Fibroblast of skin of left quadriceps (primary cell): ENCODE results near the gene PMM2.
"Not testable (repeated sequence)": the region's sequence is repeated elsewhere in the genome, so short reads cannot be mapped to it uniquely, and the experiment has no call there.

ENCODE experiments used
- DNase-seq, 2 experiments: peaks; one replicate each; pipeline ENCODE4 v3.0.0-alpha.2; 2013; ENCODE audit warnings: low read depth in 2 of 2

Gene PMM2

GRCh38 chr16:8782673-8783072 is 15.0 kb upstream of the PMM2 start:
- DNase-seq = no peak

GRCh38 chr16:8785408-8785807 is 12.2 kb upstream of the PMM2 start:
- no peak for DNase-seq

DNA sequence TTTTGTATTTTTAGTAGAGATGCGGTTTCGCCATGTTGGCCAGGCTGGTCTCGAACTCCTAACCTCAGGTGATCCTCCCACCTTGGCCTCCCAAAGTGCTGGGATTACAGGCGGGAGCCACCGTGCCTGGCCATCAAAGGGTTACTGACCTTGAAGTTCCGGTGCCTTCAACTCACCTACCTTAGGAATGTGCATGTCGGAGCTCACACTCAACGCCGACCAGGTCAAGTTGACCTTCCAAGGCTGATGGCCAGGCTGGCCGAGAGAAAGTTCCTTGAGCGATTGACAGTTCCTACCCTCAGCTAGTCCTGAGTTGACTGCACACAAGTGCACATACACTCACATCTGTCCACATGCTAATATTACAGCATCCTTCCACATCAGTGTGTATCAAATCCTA is 11.3 kb upstream of the PMM2 start:
- not testable (repeated sequence) for DNase-seq

DNA sequence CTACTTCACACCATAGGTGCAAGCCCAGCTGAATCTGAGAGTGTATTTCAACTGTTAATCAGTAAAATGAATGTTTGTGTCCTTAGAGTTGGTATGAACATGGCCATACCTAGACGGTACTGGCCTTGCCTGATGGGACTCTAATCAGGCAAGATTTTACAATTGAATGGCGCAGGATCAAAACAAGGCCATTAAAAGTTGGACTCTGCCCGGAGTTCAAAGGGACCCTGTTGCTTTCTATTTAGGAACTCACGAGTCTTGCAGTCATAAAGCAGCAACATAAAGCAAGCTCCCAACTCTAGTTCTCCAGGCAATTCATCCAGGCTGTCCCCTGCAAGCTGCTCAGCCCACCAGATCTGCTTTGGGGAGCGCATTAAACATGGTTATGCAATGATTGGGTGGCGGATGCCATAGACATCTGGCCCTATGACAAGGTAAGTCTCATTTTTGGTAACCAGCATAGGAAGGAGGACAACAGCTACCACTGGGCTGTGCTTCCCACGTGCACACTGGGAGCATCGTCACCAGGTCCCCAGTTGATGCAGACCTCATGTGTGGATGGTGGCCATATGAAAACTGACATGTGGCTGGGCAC is 9.0 kb upstream of the PMM2 start:
- no peak for DNase-seq

DNA sequence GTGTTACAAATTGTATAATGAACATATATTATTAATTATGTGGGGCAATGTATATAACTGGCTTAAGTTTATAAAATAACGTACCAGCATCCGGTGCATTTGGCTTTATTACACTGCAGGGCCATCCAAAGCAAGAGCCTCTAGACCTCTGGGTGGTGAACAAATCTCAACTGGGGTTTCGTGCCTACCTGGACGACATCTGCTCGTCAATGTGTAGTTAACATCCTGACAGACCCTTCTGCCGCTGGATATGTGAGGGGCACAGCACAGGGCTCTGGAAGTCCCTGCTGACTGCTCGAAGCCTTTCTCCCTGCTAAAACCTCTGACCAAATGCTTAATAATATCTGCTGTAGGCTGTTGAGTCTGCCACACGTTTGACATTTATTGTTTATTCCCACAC is 2.5 kb upstream of the PMM2 start:
- DNase-seq = no peak

- DNase-seq = no peak
Measured at GRCh38 chr16:8795818-8796217, 1.8 kb upstream of the PMM2 start.

DNA sequence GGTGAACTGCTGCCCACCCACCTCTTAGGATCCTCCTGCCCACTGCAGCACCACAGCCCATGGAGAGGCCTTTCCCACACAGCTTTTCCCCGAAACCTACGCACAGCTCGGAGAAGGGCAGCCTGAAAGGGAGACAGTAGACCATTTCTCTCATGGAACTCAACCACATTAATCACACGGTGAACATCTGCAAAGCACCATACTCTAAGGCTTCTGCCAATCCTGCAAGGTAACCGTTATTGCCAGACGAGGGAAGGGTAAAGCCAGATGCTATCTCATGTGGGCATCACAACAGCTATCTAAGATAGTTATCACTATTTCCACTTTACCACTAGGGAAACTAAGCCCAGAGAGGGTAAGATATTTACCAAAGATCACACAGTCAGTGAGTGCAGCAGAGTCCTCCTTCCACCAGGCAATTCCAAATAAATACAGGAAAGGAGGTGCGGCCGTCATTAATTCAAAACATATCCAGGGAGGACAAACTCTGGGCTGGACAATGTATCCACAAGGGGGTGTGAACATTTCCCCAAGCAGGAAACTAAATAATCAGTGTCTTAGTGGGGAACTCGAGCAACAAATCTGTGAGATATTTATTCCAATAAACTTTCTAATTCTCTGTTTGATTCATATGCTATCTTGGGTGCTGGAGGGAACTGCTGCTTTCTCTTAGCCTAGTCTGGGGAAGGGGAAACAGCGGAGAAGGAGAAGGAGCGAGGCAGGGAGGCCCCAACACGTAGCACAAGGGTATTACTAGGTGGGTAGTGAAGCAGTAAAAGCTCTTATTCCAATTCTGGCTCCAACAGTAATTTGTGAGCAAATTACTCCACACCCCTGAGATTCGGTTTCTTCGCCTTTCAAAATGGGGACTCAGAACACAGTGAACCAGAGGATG is 923 bp upstream of the PMM2 start:
- no peak for DNase-seq

- no peak for DNase-seq
Measured at GRCh38 chr16:8798174-8798527, 512 bp downstream of the PMM2 start.

GRCh38 chr16:8798535-8799157 is 1.0 kb downstream of the PMM2 start:
- no peak for DNase-seq

DNA sequence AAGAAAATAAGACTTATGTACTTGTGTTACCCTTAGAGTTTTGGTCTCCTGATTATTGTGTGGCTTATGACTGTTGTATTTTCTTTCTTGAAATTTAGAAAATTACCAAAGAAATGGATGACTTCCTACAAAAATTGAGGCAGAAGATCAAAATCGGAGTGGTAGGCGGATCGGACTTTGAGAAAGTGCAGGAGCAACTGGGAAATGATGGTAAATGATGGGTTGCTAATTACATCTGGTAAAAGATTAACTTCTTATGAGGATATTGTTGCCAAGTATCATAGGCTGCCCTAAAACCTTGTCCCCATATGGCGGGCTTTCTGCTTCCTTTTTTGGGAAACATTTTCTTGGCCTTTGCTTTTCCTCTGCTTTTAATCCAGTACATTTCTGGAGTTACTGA is 4.1 kb downstream of the PMM2 start:
- DNase-seq = no peak

DNA sequence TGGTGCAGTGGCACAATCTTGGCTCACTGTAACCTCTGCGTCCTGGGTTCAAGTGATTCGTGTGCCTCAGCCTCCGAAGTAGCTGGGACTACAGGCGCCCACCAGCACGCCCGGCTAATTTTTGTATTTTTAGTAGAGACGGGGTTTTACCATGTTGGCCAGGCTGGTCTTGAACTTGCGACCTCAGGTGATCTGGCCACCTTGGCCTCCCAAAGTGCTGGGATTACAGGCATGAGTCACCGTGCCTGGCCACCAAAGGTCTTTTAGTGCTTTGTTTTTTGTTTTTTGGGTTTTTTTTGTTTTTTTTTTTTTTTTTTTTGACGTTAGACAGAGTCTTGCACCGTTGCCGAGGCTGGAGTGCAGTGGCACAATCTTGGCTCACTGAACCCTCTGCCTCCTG is 6.1 kb downstream of the PMM2 start:
- DNase-seq = not testable (repeated sequence)

GRCh38 chr16:8804313-8804712 is 6.7 kb downstream of the PMM2 start:
- DNase-seq = no peak

- no peak for DNase-seq
Measured at GRCh38 chr16:8806272-8806983, 8.8 kb downstream of the PMM2 start.

DNA sequence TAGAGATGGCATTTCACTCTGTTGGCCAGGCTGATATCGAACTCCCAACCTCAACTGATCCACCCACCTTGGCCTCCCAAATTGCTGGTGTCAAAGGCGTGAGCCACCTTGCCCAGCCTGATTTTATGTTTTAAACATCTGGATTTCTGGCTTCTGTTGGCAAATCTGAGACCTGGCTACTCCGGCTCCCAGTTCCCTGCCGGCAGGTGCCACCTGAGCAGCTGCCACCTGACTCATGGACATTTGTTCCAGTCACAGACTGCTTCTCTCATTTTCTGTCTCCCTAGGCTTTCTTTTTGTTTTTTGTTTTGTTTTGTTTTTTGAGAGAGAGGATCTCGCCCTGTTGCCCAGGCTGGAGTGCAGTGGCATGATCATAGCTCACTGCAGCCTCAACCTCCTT is 9.6 kb downstream of the PMM2 start:
- no peak for DNase-seq

DNA sequence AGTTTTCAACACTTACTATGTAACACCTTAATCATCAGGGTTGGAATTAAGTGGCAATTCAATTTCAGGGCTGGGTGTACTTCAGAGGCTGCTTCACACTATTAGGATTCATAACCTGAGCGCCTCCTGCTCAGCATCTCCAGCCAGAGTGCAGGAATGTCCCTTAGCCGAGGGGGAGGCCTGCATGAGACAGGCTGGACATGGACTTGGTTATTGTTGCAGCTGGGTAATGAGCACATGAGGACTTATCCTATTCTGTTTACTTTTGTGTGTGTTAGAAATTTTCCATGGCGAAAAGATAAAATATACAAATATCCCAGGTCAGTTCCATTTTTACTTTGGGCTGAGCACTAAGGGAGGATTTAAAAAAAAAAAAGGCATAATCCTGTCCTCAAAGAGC is 10.4 kb downstream of the PMM2 start:
- DNase-seq = no peak

- no peak for DNase-seq
Measured at GRCh38 chr16:8808613-8809353, 11.1 kb downstream of the PMM2 start.

- no peak for DNase-seq
Measured at GRCh38 chr16:8812162-8812843, 14.7 kb downstream of the PMM2 start.

DNA sequence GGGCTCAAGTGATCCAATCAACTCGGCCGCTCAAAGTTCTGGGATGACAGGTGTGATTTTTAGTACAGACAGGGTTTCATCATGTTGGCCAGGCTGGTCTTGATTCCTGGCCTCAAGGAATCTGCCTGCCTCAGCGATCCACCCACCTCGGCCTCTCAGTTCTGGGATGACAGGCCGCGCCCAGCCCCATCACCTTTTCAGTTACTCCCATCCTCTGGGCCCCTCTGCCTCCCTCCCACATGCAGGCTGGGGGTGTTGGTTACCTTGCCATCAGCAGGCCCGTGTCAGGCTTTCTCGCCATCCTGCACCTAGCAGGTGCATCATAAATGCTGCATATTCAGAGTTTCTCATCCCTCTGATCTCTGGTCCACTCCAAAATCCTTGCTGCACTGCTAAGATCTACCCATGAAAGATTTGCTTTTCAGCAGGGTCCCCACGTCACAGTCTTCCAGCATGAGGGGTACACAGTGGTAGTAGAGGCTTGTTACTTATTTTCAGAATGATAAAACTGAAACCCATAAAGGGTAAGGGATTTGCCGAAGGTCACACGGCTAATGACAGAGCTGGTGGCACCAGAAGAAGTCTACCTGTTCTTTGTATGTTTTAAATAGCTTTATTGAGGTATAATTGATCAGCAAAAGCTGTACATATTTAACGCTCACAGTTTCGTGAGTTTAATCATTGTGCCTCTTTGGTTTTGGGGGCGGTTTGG is 16.6 kb downstream of the PMM2 start:
- no peak for DNase-seq

DNA sequence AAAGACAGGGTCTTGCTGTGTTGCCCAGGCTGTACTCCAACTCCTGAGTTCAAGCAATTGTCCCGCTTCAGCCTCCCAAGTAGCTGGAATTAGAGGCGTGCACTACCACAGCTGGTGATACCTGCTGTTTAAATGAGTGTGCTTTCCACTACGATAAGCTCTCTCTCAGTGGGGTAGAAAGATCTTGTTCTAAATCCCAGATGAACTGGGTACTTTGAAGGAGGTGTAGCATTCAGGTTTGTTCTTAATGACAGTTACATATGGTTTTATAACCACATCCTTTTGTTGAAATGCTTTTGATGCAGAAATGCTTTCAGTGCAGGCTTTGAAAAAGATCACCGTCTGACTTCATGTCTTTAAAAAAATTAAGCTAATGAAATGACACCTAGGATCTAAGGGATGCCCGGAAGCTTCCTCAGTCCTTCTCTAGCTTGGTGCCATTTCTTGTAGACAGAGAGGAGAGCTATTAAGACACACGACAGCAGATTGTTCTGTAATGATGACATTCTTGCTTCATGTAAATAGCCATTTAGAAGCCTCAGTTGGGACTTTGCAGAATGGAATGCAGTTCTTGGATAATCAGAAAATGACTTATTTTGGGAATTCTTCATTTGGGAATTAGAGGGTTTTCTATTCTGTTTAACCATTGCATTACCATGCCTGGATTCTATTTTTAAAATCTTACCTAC is 19.5 kb downstream of the PMM2 start:
- DNase-seq = no peak
